WERI-Rb-1 (cell line): ENCODE results near the gene HOXD4.

Source experiments
- DNase-seq: peaks from one replicate; pipeline ENCODE4 v3.0.0-alpha.2; 2020
- H3K27ac ChIP-seq: fragments of 250-450 bp; sonication (Bioruptor Pico); 2 replicates; pipeline ENCODE4 v1.5.1; 2020; ENCODE audit warnings: mild to moderate bottlenecking, moderate library complexity
- H3K27me3 ChIP-seq: fragments of 250-450 bp; sonication (Bioruptor Pico); 2 replicates; pipeline ENCODE4 v1.5.1; 2021; ENCODE audit warnings: mild to moderate bottlenecking, low read depth, moderate library complexity; ENCODE audit not compliant: insufficient read depth, severe bottlenecking
- H3K36me3 ChIP-seq: fragments of 250-450 bp; sonication (Bioruptor Pico); 2 replicates; pipeline ENCODE4 v1.5.1; 2020; ENCODE audit warnings: mild to moderate bottlenecking, moderate library complexity
- H3K4me3 ChIP-seq: 2 replicates; pipeline ENCODE4 v1.5.1; 2011; ENCODE audit warnings: low read depth, mild to moderate bottlenecking, control low read depth, low read length
- H3K9me3 ChIP-seq: fragments of 250-450 bp; sonication (Bioruptor Pico); 2 replicates; pipeline ENCODE4 v1.5.1; 2021; ENCODE audit warnings: mild to moderate bottlenecking, moderate library complexity; ENCODE audit not compliant: severe bottlenecking
- TF ChIP-seq, protein P1 (sequence below): IDR thresholded peaks from 2 replicates; pipeline ENCODE4 v1.5.1; 2011; ENCODE audit warnings: low read depth, mild to moderate bottlenecking, control low read depth, inconsistent platforms, low read length

The HOXD4 gene

DNA sequence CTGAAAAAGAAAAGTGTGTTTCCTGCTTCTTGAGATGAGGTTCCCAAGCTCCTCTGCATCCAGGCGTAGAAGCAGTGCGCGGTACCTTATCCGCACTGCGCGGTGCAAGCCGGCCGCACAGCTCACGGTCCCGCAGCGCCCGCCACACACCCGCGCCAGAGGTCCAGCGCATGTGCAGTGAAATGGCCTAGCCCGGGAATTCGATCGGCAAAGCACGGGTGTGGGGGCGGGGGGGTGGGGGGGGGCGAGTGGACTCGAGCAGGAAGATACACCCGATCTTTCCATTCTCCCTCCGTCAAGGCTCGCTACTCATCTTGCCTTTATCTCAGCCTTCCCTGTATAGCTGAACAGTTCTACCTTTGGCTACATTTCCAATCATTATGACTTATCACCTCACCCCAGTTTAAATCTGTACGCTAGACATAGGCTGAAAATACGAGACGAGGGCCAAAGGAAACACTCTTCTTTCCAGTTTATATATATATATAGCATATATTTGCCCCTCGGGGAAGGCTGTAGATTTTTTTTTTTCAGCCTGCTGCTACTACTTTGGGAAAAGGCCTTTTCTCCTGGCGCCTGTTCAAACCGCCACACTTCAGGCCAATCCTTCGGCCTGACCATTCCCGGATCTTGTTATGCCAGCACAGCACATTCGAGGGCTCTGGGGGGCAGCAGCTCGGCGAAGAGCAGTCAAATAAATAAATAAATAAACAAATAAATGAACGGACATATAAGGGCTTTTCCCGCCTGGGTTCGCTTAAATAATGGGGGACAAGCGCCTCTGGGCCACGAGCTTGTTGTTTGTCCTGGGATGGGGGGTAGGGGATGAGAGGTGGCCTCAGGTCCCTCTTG, 11.5 kb upstream of the HOXD4 start:
- peaks cover 97% of the 10 kb centered on the region for H3K27me3 ChIP-seq
- no peak for DNase-seq

GRCh38 chr2:176140513-176141317, 10.6 kb upstream of the HOXD4 start:
- peak; percentile 74 for DNase-seq
- Histone ChIP-seq H3K27ac (peak overlapping the region; percentile 52), H3K36me3 (no peaks in the 10 kb centered on the region), H3K27me3 (peaks cover 97% of the 10 kb centered on the region), H3K9me3 (no peaks in the 10 kb centered on the region), H3K4me3 (peak overlapping the region; percentile 51)
- TF ChIP-seq, protein P1, sequence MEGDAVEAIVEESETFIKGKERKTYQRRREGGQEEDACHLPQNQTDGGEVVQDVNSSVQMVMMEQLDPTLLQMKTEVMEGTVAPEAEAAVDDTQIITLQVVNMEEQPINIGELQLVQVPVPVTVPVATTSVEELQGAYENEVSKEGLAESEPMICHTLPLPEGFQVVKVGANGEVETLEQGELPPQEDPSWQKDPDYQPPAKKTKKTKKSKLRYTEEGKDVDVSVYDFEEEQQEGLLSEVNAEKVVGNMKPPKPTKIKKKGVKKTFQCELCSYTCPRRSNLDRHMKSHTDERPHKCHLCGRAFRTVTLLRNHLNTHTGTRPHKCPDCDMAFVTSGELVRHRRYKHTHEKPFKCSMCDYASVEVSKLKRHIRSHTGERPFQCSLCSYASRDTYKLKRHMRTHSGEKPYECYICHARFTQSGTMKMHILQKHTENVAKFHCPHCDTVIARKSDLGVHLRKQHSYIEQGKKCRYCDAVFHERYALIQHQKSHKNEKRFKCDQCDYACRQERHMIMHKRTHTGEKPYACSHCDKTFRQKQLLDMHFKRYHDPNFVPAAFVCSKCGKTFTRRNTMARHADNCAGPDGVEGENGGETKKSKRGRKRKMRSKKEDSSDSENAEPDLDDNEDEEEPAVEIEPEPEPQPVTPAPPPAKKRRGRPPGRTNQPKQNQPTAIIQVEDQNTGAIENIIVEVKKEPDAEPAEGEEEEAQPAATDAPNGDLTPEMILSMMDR, result peak; percentile 86

More for the DNA sequence above, 11.5 kb upstream of the HOXD4 start:
- Histone ChIP-seq H3K4me3 (peak overlapping the region; percentile 51), H3K27ac (no peak overlapping the region), H3K9me3 (no peaks in the 10 kb centered on the region), H3K36me3 (no peaks in the 10 kb centered on the region)
- TF ChIP-seq, protein P1, result no peak

DNA sequence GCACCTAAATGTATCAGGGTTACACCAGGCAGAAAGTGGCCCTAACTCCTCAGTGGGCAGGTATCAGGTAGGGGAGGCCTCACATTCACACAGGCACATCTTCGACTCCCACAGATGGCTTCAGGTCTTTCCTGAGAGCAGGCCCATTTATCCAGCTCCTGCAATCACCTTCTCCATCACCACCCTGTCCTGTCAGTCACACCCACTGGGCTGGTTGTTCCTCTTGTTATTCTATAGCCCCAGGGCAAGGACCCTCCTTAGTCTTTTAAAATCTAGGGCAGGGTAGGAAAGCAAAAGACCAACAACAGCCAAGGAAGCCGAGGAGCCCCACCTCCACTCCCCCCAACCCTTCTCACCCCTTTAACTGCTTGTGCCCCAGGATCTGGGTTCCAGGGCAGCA, 9.1 kb upstream of the HOXD4 start:
- H3K27me3 ChIP-seq, result peaks cover 97% of the 10 kb centered on the region
- no peak for DNase-seq
- H3K27ac ChIP-seq, result no peak overlapping the region
- H3K9me3 ChIP-seq, result no peaks in the 10 kb centered on the region
- H3K36me3 ChIP-seq, result no peaks in the 10 kb centered on the region
- TF ChIP-seq, protein P1, result no peak
- no peak overlapping the region for H3K4me3 ChIP-seq

DNA sequence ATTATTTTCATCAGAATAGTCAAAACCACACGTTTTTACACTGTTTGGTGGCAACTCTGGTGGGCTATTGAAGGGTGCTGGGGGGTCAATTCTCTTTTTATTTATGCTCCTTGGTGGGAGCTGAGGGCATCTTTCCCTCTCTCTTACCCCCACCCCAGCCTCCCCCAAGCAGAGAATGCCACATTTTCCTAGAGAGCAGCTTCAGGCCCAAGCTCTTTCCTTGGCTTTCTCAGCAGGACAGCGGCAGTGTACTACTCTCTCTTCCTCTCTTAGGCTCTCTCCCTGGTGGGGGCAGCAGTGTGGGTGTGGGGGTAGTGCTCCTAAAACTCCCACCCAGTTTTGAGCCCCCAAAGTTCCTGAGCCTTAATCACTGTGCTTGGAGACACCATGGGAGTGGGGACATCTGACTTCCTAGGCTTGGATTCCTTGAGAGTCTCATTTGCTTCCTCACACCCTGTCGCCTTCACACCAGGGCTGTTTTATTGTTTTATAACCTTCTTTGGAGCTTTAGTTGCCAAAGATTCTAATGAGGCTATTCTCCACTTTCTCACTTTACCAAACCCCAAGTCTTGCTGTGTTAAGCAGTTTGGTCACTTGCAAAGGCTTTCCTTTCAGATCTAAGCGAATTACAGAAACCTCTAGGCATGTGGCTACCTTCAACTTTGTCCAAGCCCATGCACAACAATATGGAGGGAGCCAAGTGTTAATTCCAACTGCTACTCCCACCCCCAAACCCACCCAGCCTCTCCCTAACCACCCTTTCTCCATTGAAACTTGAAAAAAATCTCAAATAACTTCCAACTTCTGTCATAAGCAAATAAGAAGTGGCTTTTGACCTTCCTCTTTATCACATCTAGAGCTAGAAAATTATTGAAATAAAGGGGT, 6.0 kb upstream of the HOXD4 start:
- TF ChIP-seq, protein P1, result no peak
- Histone ChIP-seq H3K4me3 (no peak overlapping the region), H3K36me3 (no peaks in the 10 kb centered on the region), H3K27me3 (peaks cover 96% of the 10 kb centered on the region), H3K9me3 (peaks cover 4% of the 10 kb centered on the region), H3K27ac (no peak overlapping the region)
- DNase-seq, result no peak

DNA sequence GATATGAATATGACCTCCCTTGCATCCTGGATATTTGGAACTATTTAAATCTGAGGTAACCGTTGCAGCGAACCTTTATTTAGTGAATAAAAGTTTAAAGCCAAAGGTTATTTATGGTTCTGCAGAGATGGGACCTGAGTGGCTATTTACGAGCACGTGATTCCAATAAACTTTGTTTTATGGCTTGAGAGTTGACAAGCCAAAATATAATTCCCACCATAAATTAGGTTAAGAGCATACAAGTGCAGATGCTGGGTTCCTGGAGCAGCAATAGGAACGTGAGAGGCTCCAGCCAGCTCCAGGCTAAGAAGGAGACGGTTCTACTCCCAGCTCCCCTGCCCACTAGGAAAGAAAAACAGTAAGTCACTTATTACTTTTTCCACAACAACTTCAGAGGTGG, 5.2 kb upstream of the HOXD4 start:
- Histone ChIP-seq H3K9me3 (peaks cover 4% of the 10 kb centered on the region), H3K27me3 (peaks cover 96% of the 10 kb centered on the region), H3K36me3 (no peaks in the 10 kb centered on the region), H3K4me3 (no peak overlapping the region), H3K27ac (no peak overlapping the region)
- no peak for DNase-seq
- TF ChIP-seq, protein P1, result no peak
